ENCODE results near the gene INSC.

- TF ChIP-seq CTCF (conservative IDR thresholded peaks at IDR 0.05) (peak; percentile 96), ZFX (IDR thresholded peaks at IDR 0.05) (no peak)
Measured at GRCh38 chr11:15074206-15075161, 40.2 kb upstream of the INSC start.
